Mesendoderm (in vitro differentiated cells): ENCODE data around the gene AADACL3.

ENCODE experiments used
- DNase-seq: peaks from one replicate; pipeline ENCODE4 v3.0.0; 2013
- H2AK5ac ChIP-seq: 2 replicates; pipeline ENCODE4 v1.6.1; 2013; ENCODE audit warnings: low read length, inconsistent platforms
- H2BK120ac ChIP-seq: 2 replicates; pipeline ENCODE4 v1.6.1; 2013; ENCODE audit warnings: low read depth, mild to moderate bottlenecking, low read length, moderate library complexity, mixed read lengths
- H2BK15ac ChIP-seq: replicated peaks from 2 replicates; pipeline ENCODE4 v1.6.1; 2013; ENCODE audit warnings: low read depth, mild to moderate bottlenecking, moderate library complexity
- H2BK5ac ChIP-seq: 2 replicates; pipeline ENCODE4 v1.6.1; 2013; ENCODE audit warnings: low read length, inconsistent platforms
- H3K18ac ChIP-seq: 2 replicates; pipeline ENCODE4 v1.6.1; 2013; ENCODE audit warnings: mild to moderate bottlenecking, low read length, mixed read lengths
- H3K23ac ChIP-seq: one replicate; pipeline ENCODE4 v1.6.1; 2013; ENCODE audit warnings: low read length
- H3K27ac ChIP-seq: 2 replicates; pipeline ENCODE4 v1.5.1; 2013; ENCODE audit warnings: low read depth, mild to moderate bottlenecking, inconsistent platforms, low read length, moderate library complexity
- H3K27me3 ChIP-seq: 2 replicates; pipeline ENCODE4 v1.6.1; 2013; ENCODE audit warnings: low read length, control low read depth, mild to moderate bottlenecking, inconsistent platforms; ENCODE audit not compliant: insufficient read depth, poor library complexity
- H3K36me3 ChIP-seq: 2 replicates; pipeline ENCODE4 v1.6.1; 2013; ENCODE audit warnings: low read length, inconsistent platforms; ENCODE audit not compliant: control insufficient read depth, insufficient read depth
- H3K4ac ChIP-seq: one replicate; pipeline ENCODE4 v1.6.1; 2013; ENCODE audit warnings: low read depth, mild to moderate bottlenecking, low read length, moderate library complexity
- H3K4me1 ChIP-seq: 2 replicates; pipeline ENCODE4 v1.6.1; 2013; ENCODE audit warnings: low read depth, low read length, inconsistent platforms; ENCODE audit not compliant: control insufficient read depth
- H3K4me2 ChIP-seq: 2 replicates; pipeline ENCODE4 v1.6.1; 2013; ENCODE audit warnings: low read length
- H3K4me3 ChIP-seq: 2 replicates; pipeline ENCODE4 v1.5.1; 2013; ENCODE audit warnings: mild to moderate bottlenecking, low read length
- H3K56ac ChIP-seq: one replicate; pipeline ENCODE4 v1.6.1; 2013; ENCODE audit warnings: low read length
- H3K79me1 ChIP-seq: 2 replicates; pipeline ENCODE4 v1.6.1; 2013; ENCODE audit warnings: low read length, inconsistent platforms
- H3K79me2 ChIP-seq: 2 replicates; pipeline ENCODE4 v1.6.1; 2013; ENCODE audit warnings: mild to moderate bottlenecking, low read length; ENCODE audit not compliant: control insufficient read depth, insufficient read depth
- H3K9ac ChIP-seq: 2 replicates; pipeline ENCODE4 v1.6.1; 2013; ENCODE audit warnings: low read length, inconsistent platforms
- H4K5ac ChIP-seq: one replicate; pipeline ENCODE4 v1.6.1; 2013; ENCODE audit warnings: low read length
- H4K8ac ChIP-seq: one replicate; pipeline ENCODE4 v1.6.1; 2013; ENCODE audit warnings: low read depth, mild to moderate bottlenecking, control low read depth, low read length, moderate library complexity
- WGBS: extraction: QIAGEN DNeasy Blood & Tissue Kit; methylation state at CpG from one replicate; pipeline ENCODE4 v1.1.7; 2013; ENCODE audit warnings: low lambda C conversion rate, missing lambda C conversion rate; ENCODE audit not compliant: insufficient coverage; ENCODE audit errors: extremely low coverage; 5-methylcytosine and 5-hydroxymethylcytosine counted together

Gene AADACL3

DNA sequence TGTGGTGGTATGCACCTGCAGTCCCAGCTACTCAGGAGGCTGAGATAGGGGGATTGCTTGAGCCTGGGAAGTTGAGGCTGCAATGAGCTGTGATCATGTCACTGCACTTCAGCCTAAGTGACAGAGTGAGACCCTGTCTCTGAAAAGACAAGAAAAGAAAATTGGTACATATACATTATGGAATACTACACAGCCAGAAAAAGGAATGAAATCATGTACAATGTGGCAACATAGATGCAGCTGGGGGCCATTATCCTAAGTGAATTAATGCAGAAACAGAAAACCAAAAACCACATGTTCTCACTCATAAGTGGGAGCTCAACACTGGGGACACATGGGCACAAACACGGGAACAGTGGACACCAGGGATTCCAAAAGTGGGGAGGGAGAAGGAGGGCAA, 23.0 kb downstream of the AADACL3 start:
- no peak overlapping the region for H3K23ac ChIP-seq
- H2BK15ac ChIP-seq = no peak overlapping the region
- no peak overlapping the region for H2BK120ac ChIP-seq
- no peak overlapping the region for H2BK5ac ChIP-seq
- no peak overlapping the region for H4K8ac ChIP-seq
- H3K18ac ChIP-seq = no peak overlapping the region
- no peaks in the 10 kb centered on the region for H3K79me2 ChIP-seq
- H3K9ac ChIP-seq = no peak overlapping the region
- H3K56ac ChIP-seq = no peak overlapping the region
- H3K4me3 ChIP-seq = no peak overlapping the region
- H3K4me1 ChIP-seq = no peaks in the 10 kb centered on the region
- H3K36me3 ChIP-seq = no peaks in the 10 kb centered on the region
- no peak overlapping the region for H3K4me2 ChIP-seq
- no peaks in the 10 kb centered on the region for H3K79me1 ChIP-seq
- WGBS = no CpG with 5 or more reads among the region's 1 CpG
- no peak for DNase-seq
- no peak overlapping the region for H4K5ac ChIP-seq
- no peaks in the 10 kb centered on the region for H3K27me3 ChIP-seq
- H2AK5ac ChIP-seq = no peak overlapping the region
- H3K4ac ChIP-seq = no peak overlapping the region
- H3K27ac ChIP-seq = no peak overlapping the region

DNA sequence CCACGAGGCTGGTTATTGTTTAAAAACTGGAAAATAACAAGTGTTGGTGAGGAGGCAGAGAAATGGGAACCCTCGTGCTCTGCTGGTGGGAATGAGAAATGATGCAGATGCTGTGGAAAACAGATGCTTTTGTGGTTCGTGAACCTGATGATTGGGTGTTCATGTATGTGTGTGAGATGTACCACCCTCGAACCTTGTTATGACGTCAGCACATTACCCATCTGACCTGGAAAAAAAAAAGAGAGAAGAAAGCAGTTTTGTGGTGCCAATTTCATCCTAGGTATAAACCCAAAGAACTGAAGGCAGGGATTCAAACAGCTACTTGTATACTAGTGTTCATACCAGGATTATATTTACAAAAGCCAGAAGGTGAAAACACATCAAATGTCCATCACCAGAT, 23.7 kb downstream of the AADACL3 start:
- Histone ChIP-seq H2BK5ac (no peak overlapping the region), H3K4me1 (no peaks in the 10 kb centered on the region), H3K18ac (no peak overlapping the region), H3K56ac (no peak overlapping the region), H3K79me2 (no peaks in the 10 kb centered on the region), H3K4ac (no peak overlapping the region), H4K8ac (no peak overlapping the region), H2BK120ac (no peak overlapping the region), H2AK5ac (no peak overlapping the region), H3K27me3 (no peaks in the 10 kb centered on the region), H3K9ac (no peak overlapping the region), H3K27ac (no peak overlapping the region), H2BK15ac (no peak overlapping the region), H3K79me1 (no peaks in the 10 kb centered on the region), H3K4me3 (no peak overlapping the region), H3K36me3 (no peaks in the 10 kb centered on the region), H4K5ac (no peak overlapping the region), H3K23ac (no peak overlapping the region), H3K4me2 (no peak overlapping the region)
- WGBS = no CpG with 5 or more reads among the region's 5 CpGs
- no peak for DNase-seq

DNA sequence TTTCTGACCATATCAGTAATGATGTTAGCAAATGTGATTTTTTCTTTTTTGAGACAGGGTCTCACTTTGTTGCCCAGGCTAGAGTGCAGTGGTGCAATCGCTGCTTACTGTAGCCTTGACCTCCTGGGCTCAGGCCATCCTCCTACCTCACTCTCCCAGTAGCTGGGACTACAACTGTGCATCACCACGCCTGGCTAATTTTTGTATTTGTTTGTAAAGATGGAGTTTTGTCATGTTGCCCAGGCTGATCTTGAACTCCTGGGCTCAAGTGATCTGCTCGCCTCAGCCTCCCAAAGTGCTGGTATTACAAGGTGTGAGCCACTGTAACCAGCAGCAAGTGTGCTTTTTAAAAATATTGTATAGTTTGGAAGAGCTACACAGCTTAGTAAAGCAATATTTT, 26.0 kb downstream of the AADACL3 start:
- no peaks in the 10 kb centered on the region for H3K27me3 ChIP-seq
- H3K4me1 ChIP-seq = no peaks in the 10 kb centered on the region
- no peak overlapping the region for H2BK15ac ChIP-seq
- no peak overlapping the region for H4K8ac ChIP-seq
- no peaks in the 10 kb centered on the region for H3K36me3 ChIP-seq
- H2BK5ac ChIP-seq = no peak overlapping the region
- no peak overlapping the region for H3K9ac ChIP-seq
- no peak overlapping the region for H3K56ac ChIP-seq
- no peak overlapping the region for H3K4me2 ChIP-seq
- H2AK5ac ChIP-seq = no peak overlapping the region
- WGBS = no CpG with 5 or more reads among the region's 3 CpGs
- no peak overlapping the region for H4K5ac ChIP-seq
- H3K79me1 ChIP-seq = no peaks in the 10 kb centered on the region
- no peak overlapping the region for H2BK120ac ChIP-seq
- H3K23ac ChIP-seq = no peak overlapping the region
- H3K27ac ChIP-seq = no peak overlapping the region
- no peaks in the 10 kb centered on the region for H3K79me2 ChIP-seq
- H3K4ac ChIP-seq = no peak overlapping the region
- DNase-seq = no peak
- no peak overlapping the region for H3K18ac ChIP-seq
- no peak overlapping the region for H3K4me3 ChIP-seq

DNA sequence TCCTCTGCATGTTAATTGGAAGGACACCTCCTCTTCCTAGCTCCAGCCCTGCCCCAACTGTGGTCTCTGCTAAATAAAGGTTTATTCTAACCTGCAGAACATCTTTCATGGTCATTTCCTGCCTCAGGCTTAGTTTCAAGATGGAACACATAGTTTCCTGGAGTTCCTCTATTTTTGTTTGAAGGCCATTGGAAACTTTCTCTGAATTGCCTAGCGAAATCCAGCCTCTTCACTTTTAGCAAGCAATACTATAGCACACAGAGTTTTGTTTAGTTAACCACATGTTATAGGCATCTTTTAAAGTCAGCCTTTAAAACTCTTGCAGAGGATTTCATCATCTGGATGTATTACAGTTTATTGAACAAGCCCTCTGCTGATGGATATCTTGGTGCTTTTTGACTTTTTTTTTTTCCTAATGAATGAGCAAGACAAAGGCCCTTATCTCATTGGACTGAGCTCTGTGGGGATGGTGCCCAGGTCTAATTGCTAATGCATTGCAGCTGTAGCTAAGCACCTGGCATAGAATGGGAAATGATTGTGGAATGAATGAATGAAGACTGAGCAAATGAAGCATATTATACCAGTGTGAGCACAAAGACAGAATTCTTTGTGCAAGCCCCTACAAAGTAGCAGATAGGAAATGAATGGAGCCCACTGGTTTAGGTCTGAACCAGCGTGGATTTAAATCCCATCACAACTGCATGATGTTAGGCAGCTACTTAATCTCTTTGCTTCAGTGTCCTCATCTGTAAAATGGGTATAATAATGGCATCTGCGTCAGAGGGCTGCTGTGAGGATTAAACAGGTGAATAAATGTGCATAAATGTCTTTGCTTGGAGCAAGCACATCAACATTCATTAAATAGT, 29.4 kb downstream of the AADACL3 start:
- H3K4ac ChIP-seq = no peak overlapping the region
- H2BK120ac ChIP-seq = no peak overlapping the region
- no peak for DNase-seq
- H3K23ac ChIP-seq = no peak overlapping the region
- no peak overlapping the region for H2BK5ac ChIP-seq
- no peaks in the 10 kb centered on the region for H3K36me3 ChIP-seq
- H3K27me3 ChIP-seq = no peaks in the 10 kb centered on the region
- H3K27ac ChIP-seq = no peak overlapping the region
- no peaks in the 10 kb centered on the region for H3K4me1 ChIP-seq
- H3K18ac ChIP-seq = no peak overlapping the region
- no peak overlapping the region for H2AK5ac ChIP-seq
- no peaks in the 10 kb centered on the region for H3K79me1 ChIP-seq
- no CpG with 5 or more reads among the region's 3 CpGs for WGBS
- H4K8ac ChIP-seq = no peak overlapping the region
- no peak overlapping the region for H3K56ac ChIP-seq
- H3K4me2 ChIP-seq = no peak overlapping the region
- no peaks in the 10 kb centered on the region for H3K79me2 ChIP-seq
- H3K4me3 ChIP-seq = no peak overlapping the region
- H2BK15ac ChIP-seq = no peak overlapping the region
- no peak overlapping the region for H4K5ac ChIP-seq
- H3K9ac ChIP-seq = no peak overlapping the region

DNA sequence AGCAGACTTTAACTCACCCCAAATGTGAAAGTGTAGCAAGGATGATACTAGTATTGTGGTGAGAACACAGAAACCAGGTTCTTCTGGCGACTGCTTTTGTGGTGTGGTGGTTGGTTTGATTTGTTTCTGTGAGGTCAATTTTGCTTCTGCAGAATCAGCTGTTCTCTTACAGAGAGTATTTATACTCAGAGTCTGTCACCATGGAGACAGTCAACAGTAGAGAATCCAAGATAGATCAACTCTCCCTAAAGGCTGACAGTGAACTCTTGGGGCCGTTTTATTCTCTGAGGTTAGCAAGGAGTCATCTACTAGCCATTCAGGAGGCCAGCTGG, 30.0 kb downstream of the AADACL3 start, which contains the start of gene CFAP107:
Gene CFAP107, plus strand, starts transcription at position 209 of the 332 bp plus-strand sequence. CDS start 231 bp downstream, outside the sequence.
- no CpG with 5 or more reads among the region's 2 CpGs for WGBS
- Histone ChIP-seq H3K18ac (no peak within 1 kb of the TSS), H3K27ac (no peak within 1 kb of the TSS), H3K79me1 (no peaks in the 10 kb centered on the region), H4K5ac (no peak within 1 kb of the TSS), H3K56ac (no peak within 1 kb of the TSS), H3K23ac (no peak within 1 kb of the TSS), H2BK5ac (no peak within 1 kb of the TSS), H2BK120ac (no peak within 1 kb of the TSS), H2BK15ac (no peak within 1 kb of the TSS), H2AK5ac (no peak within 1 kb of the TSS), H3K4ac (no peak within 1 kb of the TSS), H4K8ac (no peak within 1 kb of the TSS), H3K36me3 (no peaks in the 10 kb centered on the region), H3K4me1 (no peaks in the 10 kb centered on the region), H3K9ac (no peak within 1 kb of the TSS), H3K27me3 (no peaks in the 10 kb centered on the region), H3K4me3 (no peak within 1 kb of the TSS), H3K4me2 (no peak within 1 kb of the TSS), H3K79me2 (no peaks in the 10 kb centered on the region)
- peak; percentile 58 for DNase-seq
